ENCODE results near the gene ACP1. TPM values are rescaled to one million over a fixed set of nuclear protein-coding genes. Genes with fewer than 3 reads are reported as not detected.

Gene ACP1
- total RNA-seq, 3 donors from 2014 or later (not counting 1 experiment from before 2014, with no cell fraction given), result 87.2 to 104 (median 102) TPM

GRCh38 chr2:279956-280649 lies 15.4 kb downstream of the ACP1 start:
- DNase-seq (no peak), ATAC-seq (no peak)
- Histone ChIP-seq H3K27me3 (ENCODE audit: control insufficient read depth, insufficient read depth, low read length) (no peaks in the 10 kb centered on the region), H3K4me3 (ENCODE audit: low read length) (no peak overlapping the region), H3K9me3 (ENCODE audit: control insufficient read depth, insufficient read depth, low read length) (no peaks in the 10 kb centered on the region), H3K27ac (ENCODE audit: low read length) (no peak overlapping the region), H3K36me3 (ENCODE audit: control insufficient read depth, insufficient read depth, low read length) (peaks cover 65% of the 10 kb centered on the region), H3K4me1 (ENCODE audit: control insufficient read depth, insufficient read depth, low read length) (peaks cover 2% of the 10 kb centered on the region)
- Mint-ChIP-seq H3K27ac (no peak overlapping the region), H3K4me3 (no peak overlapping the region), H3K9me3 (no peaks in the 10 kb centered on the region), H3K4me1 (peaks cover 0 to 4% of the 10 kb centered on the region in 2 donors), H3K36me3 (peaks cover 7% of the 10 kb centered on the region), H3K27me3 (ENCODE audit: low read depth in 2 of 2) (no peaks in the 10 kb centered on the region)
- intact Hi-C loops (cut with micrococcal nuclease), result no loop called here
- no peak for TF ChIP-seq CTCF (IDR thresholded peaks at IDR 0.05)
- WGBS (ENCODE audit: insufficient coverage), result 97% methylated on average over 2 of the region's 4 CpGs

- TF ChIP-seq CTCF (IDR thresholded peaks at IDR 0.05), result no peak
- H3K4me1 Mint-ChIP-seq, result peaks cover 0 to 5% of the 10 kb centered on the region in 2 donors
- Histone ChIP-seq H3K4me1 (ENCODE audit: control insufficient read depth, insufficient read depth, low read length) (no peaks in the 10 kb centered on the region), H3K4me3 (ENCODE audit: low read length) (no peak overlapping the region), H3K27me3 (ENCODE audit: control insufficient read depth, insufficient read depth, low read length) (no peaks in the 10 kb centered on the region), H3K9me3 (ENCODE audit: control insufficient read depth, insufficient read depth, low read length) (no peaks in the 10 kb centered on the region), H3K27ac (ENCODE audit: low read length) (no peak overlapping the region), H3K36me3 (ENCODE audit: control insufficient read depth, insufficient read depth, low read length) (peaks cover 60% of the 10 kb centered on the region)
- H3K36me3 Mint-ChIP-seq, result peaks cover 7% of the 10 kb centered on the region
- 78% methylated on average over 7 of the region's 7 CpGs for WGBS (ENCODE audit: insufficient coverage)
- ATAC-seq (no peak), DNase-seq (no peak)
- H3K4me3 Mint-ChIP-seq, result no peak overlapping the region
- H3K27ac Mint-ChIP-seq, result no peak overlapping the region
- H3K27me3 Mint-ChIP-seq (ENCODE audit: low read depth in 2 of 2), result peaks cover 0 to 3% of the 10 kb centered on the region in 2 donors
- intact Hi-C loops (cut with micrococcal nuclease), result no loop called here
- H3K9me3 Mint-ChIP-seq, result no peaks in the 10 kb centered on the region
These were observed 15.9 kb downstream of the ACP1 start for GRCh38 chr2:280650-281110.

GRCh38 chr2:281381-281780 lies 16.6 kb downstream of the ACP1 start:
- H3K36me3 Mint-ChIP-seq, result peaks cover 7% of the 10 kb centered on the region
- no peaks in the 10 kb centered on the region for H3K27me3 ChIP-seq (ENCODE audit: control insufficient read depth, insufficient read depth, low read length)
- peaks cover 0 to 7% of the 10 kb centered on the region in 2 donors for H3K27me3 Mint-ChIP-seq (ENCODE audit: low read depth in 2 of 2)
- DNase-seq (no peak), ATAC-seq (no peak)
- intact Hi-C loops (cut with micrococcal nuclease), result no loop called here
- WGBS (ENCODE audit: insufficient coverage), result 95% methylated on average over 9 of the region's 9 CpGs
- no peaks in the 10 kb centered on the region for H3K9me3 Mint-ChIP-seq
- no peaks in the 10 kb centered on the region for H3K4me1 ChIP-seq (ENCODE audit: control insufficient read depth, insufficient read depth, low read length)
- H3K27ac ChIP-seq (ENCODE audit: low read length), result no peak overlapping the region
- peaks cover 0 to 10% of the 10 kb centered on the region in 2 donors for H3K4me1 Mint-ChIP-seq
- H3K4me3 Mint-ChIP-seq, result no peak overlapping the region
- TF ChIP-seq CTCF (IDR thresholded peaks at IDR 0.05), result no peak
- peaks cover 54% of the 10 kb centered on the region for H3K36me3 ChIP-seq (ENCODE audit: control insufficient read depth, insufficient read depth, low read length)
- no peaks in the 10 kb centered on the region for H3K9me3 ChIP-seq (ENCODE audit: control insufficient read depth, insufficient read depth, low read length)
- no peak overlapping the region for H3K27ac Mint-ChIP-seq
- no peak overlapping the region for H3K4me3 ChIP-seq (ENCODE audit: low read length)
